ENCODE results near the gene CD200. TPM values are rescaled to one million over a fixed set of nuclear protein-coding genes. Genes with fewer than 3 reads are reported as not detected.

Gene CD200
- total and polyA plus RNA-seq, 12 donors, result 1.3 to 20.7 (median 3.3) TPM; not detected in 1

DNA sequence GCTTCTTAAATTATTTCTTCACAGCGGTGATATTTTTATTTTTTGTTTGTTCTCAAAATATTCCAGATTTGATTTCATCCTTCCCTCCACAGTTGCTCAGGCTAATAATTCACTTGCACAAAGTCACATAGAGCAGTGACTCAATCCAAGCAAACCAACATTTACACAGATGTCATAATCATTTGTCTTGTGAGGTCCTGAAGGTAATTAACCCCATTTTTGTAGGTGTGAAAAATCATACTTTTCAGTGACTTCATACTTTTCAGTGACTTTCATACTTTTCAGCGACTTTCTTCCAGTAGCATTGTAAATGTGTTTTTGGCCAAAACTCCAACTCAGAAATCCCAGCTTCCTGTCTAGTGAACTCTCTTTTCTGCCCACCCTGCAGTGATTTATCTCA lies 32.1 kb downstream of the CD200 start:
- no peak overlapping the region for H3K4me3 ChIP-seq
- TF ChIP-seq, protein P1, sequence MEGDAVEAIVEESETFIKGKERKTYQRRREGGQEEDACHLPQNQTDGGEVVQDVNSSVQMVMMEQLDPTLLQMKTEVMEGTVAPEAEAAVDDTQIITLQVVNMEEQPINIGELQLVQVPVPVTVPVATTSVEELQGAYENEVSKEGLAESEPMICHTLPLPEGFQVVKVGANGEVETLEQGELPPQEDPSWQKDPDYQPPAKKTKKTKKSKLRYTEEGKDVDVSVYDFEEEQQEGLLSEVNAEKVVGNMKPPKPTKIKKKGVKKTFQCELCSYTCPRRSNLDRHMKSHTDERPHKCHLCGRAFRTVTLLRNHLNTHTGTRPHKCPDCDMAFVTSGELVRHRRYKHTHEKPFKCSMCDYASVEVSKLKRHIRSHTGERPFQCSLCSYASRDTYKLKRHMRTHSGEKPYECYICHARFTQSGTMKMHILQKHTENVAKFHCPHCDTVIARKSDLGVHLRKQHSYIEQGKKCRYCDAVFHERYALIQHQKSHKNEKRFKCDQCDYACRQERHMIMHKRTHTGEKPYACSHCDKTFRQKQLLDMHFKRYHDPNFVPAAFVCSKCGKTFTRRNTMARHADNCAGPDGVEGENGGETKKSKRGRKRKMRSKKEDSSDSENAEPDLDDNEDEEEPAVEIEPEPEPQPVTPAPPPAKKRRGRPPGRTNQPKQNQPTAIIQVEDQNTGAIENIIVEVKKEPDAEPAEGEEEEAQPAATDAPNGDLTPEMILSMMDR (IDR thresholded peaks at IDR 0.05), result no peak
- no peak for TF ChIP-seq POLR2A (IDR thresholded peaks at IDR 0.05)
- intact Hi-C loops (cut with DNase I), result no loop called here
- no peak overlapping the region for H3K27ac ChIP-seq
- H3K9me3 ChIP-seq (replicated peaks in 1 of 3), result no peaks in the 10 kb centered on the region
- H3K36me3 ChIP-seq (replicated peaks in 1 of 2), result no peaks in the 10 kb centered on the region
- DNase-seq, result no peak
- no peaks in the 10 kb centered on the region for H3K27me3 ChIP-seq
- no peaks in the 10 kb centered on the region for H3K4me1 ChIP-seq (replicated peaks in 1 of 2)
- 58 to 69% (median 65%) methylated on average over 2 of the region's 2 CpGs for WGBS, 4 donors

DNA sequence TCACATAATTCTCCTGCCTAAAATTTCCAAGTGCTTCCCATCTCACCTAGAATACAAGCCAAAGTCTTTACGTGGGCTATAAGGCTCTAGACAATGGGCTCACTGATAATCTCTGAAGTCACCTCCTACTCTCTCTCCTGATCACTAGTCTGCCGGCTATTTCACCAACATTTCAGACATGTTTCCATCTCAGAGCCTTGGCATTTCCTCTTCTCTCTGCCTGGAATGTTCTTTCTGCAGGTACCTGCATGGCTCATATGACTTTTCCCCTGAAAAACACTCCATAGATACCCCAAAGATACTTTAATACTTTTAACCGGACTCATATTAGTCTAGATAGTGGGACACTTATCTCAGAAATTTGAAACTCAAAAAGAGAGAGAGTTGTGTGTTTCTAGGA lies 32.7 kb downstream of the CD200 start:
- no peaks in the 10 kb centered on the region for H3K4me1 ChIP-seq (replicated peaks in 1 of 2)
- H3K36me3 ChIP-seq (replicated peaks in 1 of 2), result no peaks in the 10 kb centered on the region
- 68 to 83% (median 79%) methylated on average over 3 of the region's 3 CpGs for WGBS, 4 donors
- H3K27me3 ChIP-seq, result no peaks in the 10 kb centered on the region
- no peaks in the 10 kb centered on the region for H3K9me3 ChIP-seq (replicated peaks in 1 of 3)
- H3K27ac ChIP-seq, result no peak overlapping the region
- no peak for DNase-seq
- TF ChIP-seq POLR2A (IDR thresholded peaks at IDR 0.05), result no peak
- TF ChIP-seq, protein P1 (IDR thresholded peaks at IDR 0.05), result no peak
- H3K4me3 ChIP-seq, result no peak overlapping the region
- intact Hi-C loops (cut with DNase I), result no loop called here

DNA sequence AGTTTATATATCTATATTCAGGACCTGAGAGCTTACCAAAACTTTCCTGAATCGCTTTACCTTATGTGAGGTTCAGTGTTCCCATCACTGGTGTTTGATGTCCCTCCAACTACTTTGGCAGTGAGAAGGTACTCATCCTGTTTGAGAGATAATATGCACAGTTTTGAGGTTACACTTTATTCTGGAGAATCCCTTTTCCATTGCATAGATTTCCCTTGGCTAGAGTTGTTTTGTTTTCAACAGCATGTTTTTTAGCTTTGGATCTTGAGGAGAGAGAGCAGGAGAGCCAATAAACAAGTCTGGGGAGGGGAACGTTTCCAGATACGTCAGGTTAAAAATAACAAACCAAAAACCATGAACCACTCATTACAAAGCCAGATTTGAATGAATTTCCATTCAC lies 33.6 kb downstream of the CD200 start:
- 68 to 88% (median 80%) methylated on average over 3 of the region's 3 CpGs for WGBS, 4 donors
- H3K4me1 ChIP-seq (replicated peaks in 1 of 2), result no peaks in the 10 kb centered on the region

DNA sequence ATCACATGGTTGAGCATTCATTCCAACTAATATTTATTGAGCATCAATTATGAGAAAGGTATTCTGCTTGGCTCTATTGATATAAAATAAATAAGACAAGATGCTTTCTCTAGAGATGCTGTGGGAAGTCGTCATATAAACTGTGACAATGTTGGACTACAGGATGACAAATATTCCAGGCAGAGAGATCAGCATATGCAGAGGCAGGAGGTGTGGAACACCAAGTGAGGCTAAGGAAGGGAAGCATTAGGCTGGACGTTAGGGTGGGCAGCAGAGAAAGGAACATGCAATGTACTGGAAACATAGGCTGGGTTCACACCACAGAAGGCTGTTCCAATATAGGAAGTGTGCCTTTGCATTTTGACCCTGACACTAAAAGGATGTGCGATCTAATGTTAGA lies 38.6 kb downstream of the CD200 start:
- Histone ChIP-seq H3K4me3 (no peak overlapping the region), H3K27me3 (no peaks in the 10 kb centered on the region), H3K36me3 (replicated peaks in 1 of 2) (no peaks in the 10 kb centered on the region), H3K27ac (no peak overlapping the region), H3K4me1 (replicated peaks in 1 of 2) (peaks cover 0 to 2% of the 10 kb centered on the region in 2 donors), H3K9me3 (replicated peaks in 1 of 3) (no peaks in the 10 kb centered on the region)
- no peak for DNase-seq
- intact Hi-C loops (cut with DNase I), result no loop called here
- 68 to 76% (median 74%) methylated on average over 3 of the region's 3 CpGs for WGBS, 4 donors
- TF ChIP-seq, protein P1 (IDR thresholded peaks at IDR 0.05), result no peak
- TF ChIP-seq POLR2A (IDR thresholded peaks at IDR 0.05), result no peak

More for the DNA sequence above, 33.6 kb downstream of the CD200 start:
- H3K27me3 ChIP-seq, result no peaks in the 10 kb centered on the region
- H3K4me3 ChIP-seq, result no peak overlapping the region
- no peak for DNase-seq
- H3K9me3 ChIP-seq (replicated peaks in 1 of 3), result no peaks in the 10 kb centered on the region
- TF ChIP-seq, protein P1 (IDR thresholded peaks at IDR 0.05), result no peak
- no peak for TF ChIP-seq POLR2A (IDR thresholded peaks at IDR 0.05)
- intact Hi-C loops (cut with DNase I), result no loop called here
- H3K27ac ChIP-seq, result no peak overlapping the region
- no peaks in the 10 kb centered on the region for H3K36me3 ChIP-seq (replicated peaks in 1 of 2)

Measured in adrenal gland (tissue), 12 donors.